ENCODE data around the gene MYF6. TPM values are rescaled to one million over a fixed set of nuclear protein-coding genes. Genes with fewer than 3 reads are reported as not detected.
"Not testable (repeated sequence)": the region's sequence is repeated elsewhere in the genome, so short reads cannot be mapped to it uniquely, and the experiment has no call there.

Gene MYF6
- under 1 TPM in 3 of 4 donors, not detected in 1; 0.10 to 0.26 (median 0.16) TPM for polyA plus RNA-seq (ENCODE audit: insufficient read length in 4 of 4)

- DNase-seq (ENCODE audit: low read depth in 4 of 4, low spot score in 3 of 4), result no peak
Observed at GRCh38 chr12:80707126-80707829, at the start of gene MYF6. Gene MYF6 (plus strand): TSS chr12:80707634. CDS start chr12:80707720, 86 bp downstream.

GRCh38 chr12:80659512-80660063 is 47.8 kb upstream of the MYF6 start:
- DNase-seq (ENCODE audit: low read depth in 4 of 4, low spot score in 3 of 4), result no peak

GRCh38 chr12:80662586-80662985 is 44.8 kb upstream of the MYF6 start:
- DNase-seq (ENCODE audit: low read depth in 4 of 4, low spot score in 3 of 4), result no peak

GRCh38 chr12:80670214-80670613 is 37.2 kb upstream of the MYF6 start:
- no peak for DNase-seq (ENCODE audit: low read depth in 4 of 4, low spot score in 3 of 4)

GRCh38 chr12:80676042-80676636 is 31.3 kb upstream of the MYF6 start:
- not testable (repeated sequence) for DNase-seq (ENCODE audit: low read depth in 4 of 4, low spot score in 3 of 4)

- DNase-seq (ENCODE audit: low read depth in 4 of 4, low spot score in 3 of 4), result no peak
Observed at GRCh38 chr12:80676856-80677255, 30.6 kb upstream of the MYF6 start.

GRCh38 chr12:80677994-80678393 is 29.4 kb upstream of the MYF6 start:
- no peak for DNase-seq (ENCODE audit: low read depth in 4 of 4, low spot score in 3 of 4)

- no peak for DNase-seq (ENCODE audit: low read depth in 4 of 4, low spot score in 3 of 4)
Observed at GRCh38 chr12:80679346-80680131, 27.9 kb upstream of the MYF6 start.

GRCh38 chr12:80681287-80681686 is 26.1 kb upstream of the MYF6 start:
- DNase-seq (ENCODE audit: low read depth in 4 of 4, low spot score in 3 of 4), result no peak

- no peak for DNase-seq (ENCODE audit: low read depth in 4 of 4, low spot score in 3 of 4)
Observed at GRCh38 chr12:80681786-80682185, 25.6 kb upstream of the MYF6 start.

- no peak for DNase-seq (ENCODE audit: low read depth in 4 of 4, low spot score in 3 of 4)
Observed at GRCh38 chr12:80684077-80684495, 23.3 kb upstream of the MYF6 start.

- DNase-seq (ENCODE audit: low read depth in 4 of 4, low spot score in 3 of 4), result no peak
Observed at GRCh38 chr12:80690090-80690489, 17.3 kb upstream of the MYF6 start.

- no peak for DNase-seq (ENCODE audit: low read depth in 4 of 4, low spot score in 3 of 4)
Observed at GRCh38 chr12:80690513-80690912, 16.9 kb upstream of the MYF6 start.

GRCh38 chr12:80692114-80692513 is 15.3 kb upstream of the MYF6 start:
- no peak for DNase-seq (ENCODE audit: low read depth in 4 of 4, low spot score in 3 of 4)

GRCh38 chr12:80697270-80697887 is 10.1 kb upstream of the MYF6 start:
- DNase-seq (ENCODE audit: low read depth in 4 of 4, low spot score in 3 of 4), result no peak

GRCh38 chr12:80698256-80698655 is 9.2 kb upstream of the MYF6 start:
- no peak for DNase-seq (ENCODE audit: low read depth in 4 of 4, low spot score in 3 of 4)

GRCh38 chr12:80698847-80699542 is 8.4 kb upstream of the MYF6 start:
- no peak for DNase-seq (ENCODE audit: low read depth in 4 of 4, low spot score in 3 of 4)

- no peak for DNase-seq (ENCODE audit: low read depth in 4 of 4, low spot score in 3 of 4)
Observed at GRCh38 chr12:80700327-80700726, 7.1 kb upstream of the MYF6 start.

GRCh38 chr12:80701388-80701787 is 6.0 kb upstream of the MYF6 start:
- no peak for DNase-seq (ENCODE audit: low read depth in 4 of 4, low spot score in 3 of 4)
